Measurements from ENCODE around the gene C12orf76.

- TF ChIP-seq POLR2AphosphoS5 (IDR thresholded peaks at IDR 0.05): no peak
- no peak for TF ChIP-seq CTCF (IDR thresholded peaks at IDR 0.05)
These were observed 46.7 kb downstream of the C12orf76 start for GRCh38 chr12:110001596-110001995.

Data from suprapubic skin (tissue), 3 donors.